GM03348 (cell line): ENCODE data around the gene AGAP1.

Experiments used
- DNase-seq: peaks from one replicate; pipeline ENCODE4 v3.0.0; 2012; ENCODE audit warnings: low spot score

The AGAP1 gene

GRCh38 chr2:236176417-236176816 is 682.6 kb downstream of the AGAP1 start:
- DNase-seq: no peak

- DNase-seq: no peak
Measured at GRCh38 chr2:236176951-236177350, 683.1 kb downstream of the AGAP1 start.

- DNase-seq: no peak
Measured at GRCh38 chr2:236177604-236177966, 683.7 kb downstream of the AGAP1 start.

- peak; percentile 91 for DNase-seq
Measured at GRCh38 chr2:236177967-236178889, 684.4 kb downstream of the AGAP1 start.

- no peak for DNase-seq
Measured at GRCh38 chr2:236178890-236179235, 685.0 kb downstream of the AGAP1 start.

- DNase-seq: no peak
Measured at GRCh38 chr2:236179236-236180075, 685.6 kb downstream of the AGAP1 start.

GRCh38 chr2:236180076-236180816 is 686.4 kb downstream of the AGAP1 start:
- DNase-seq: no peak

GRCh38 chr2:236180831-236181453 is 687.1 kb downstream of the AGAP1 start:
- peak; percentile 82 for DNase-seq
